ENCODE data around the gene COMMD10. TPM values are rescaled to one million over a fixed set of nuclear protein-coding genes. Genes with fewer than 3 reads are reported as not detected.

Gene COMMD10
- total RNA-seq, 4 donors from 2014 or later = 17.6 to 35.7 (median 25.7) TPM

GRCh38 chr5:116157902-116158301 lies 73.1 kb downstream of the COMMD10 start:
- no peak for DNase-seq (ENCODE audit: extremely low spot score)
- 97% methylated on average over 5 of the region's 8 CpGs for WGBS
- intact Hi-C loops (cut with DNase I) = no loop called here

GRCh38 chr5:116159006-116159405 lies 74.2 kb downstream of the COMMD10 start:
- H3K36me3 ChIP-seq = peaks cover 0 to under 1% (median 0%) of the 10 kb centered on the region in 4 donors
- H3K27me3 ChIP-seq = no peaks in the 10 kb centered on the region
- no peak overlapping the region for H3K4me3 ChIP-seq
- H3K9me3 ChIP-seq = no peaks in the 10 kb centered on the region
- TF ChIP-seq EP300 (IDR thresholded peaks at IDR 0.05) (no peak), POLR2A (IDR thresholded peaks at IDR 0.05; ENCODE audit: low read depth) (no peak), POLR2AphosphoS5 (IDR thresholded peaks at IDR 0.05) (no peak), CTCF (IDR thresholded peaks at IDR 0.05) (no peak)
- intact Hi-C loops (cut with DNase I) = no loop called here
- no peak for DNase-seq (ENCODE audit: extremely low spot score)
- peaks cover 0 to 5% (median 0%) of the 10 kb centered on the region in 4 donors for H3K4me1 ChIP-seq
- no peak overlapping the region for H3K27ac ChIP-seq (replicated peaks in 1 of 4)

More at GRCh38 chr5:116157902-116158301, 73.1 kb downstream of the COMMD10 start:
- no peaks in the 10 kb centered on the region for H3K27me3 ChIP-seq
- peaks cover 0 to 11% (median 0%) of the 10 kb centered on the region in 4 donors for H3K4me1 ChIP-seq
- TF ChIP-seq CTCF (IDR thresholded peaks at IDR 0.05) (no peak), POLR2A (IDR thresholded peaks at IDR 0.05; ENCODE audit: low read depth) (no peak), EP300 (IDR thresholded peaks at IDR 0.05) (no peak), POLR2AphosphoS5 (IDR thresholded peaks at IDR 0.05) (no peak)
- H3K36me3 ChIP-seq = no peaks in the 10 kb centered on the region
- H3K27ac ChIP-seq (replicated peaks in 1 of 4) = no peak overlapping the region
- H3K9me3 ChIP-seq = no peaks in the 10 kb centered on the region
- H3K4me3 ChIP-seq = no peak overlapping the region

GRCh38 chr5:116174111-116174510 lies 89.3 kb downstream of the COMMD10 start:
- TF ChIP-seq POLR2A (IDR thresholded peaks at IDR 0.05; ENCODE audit: low read depth) = no peak
- no peak for TF ChIP-seq POLR2AphosphoS5 (IDR thresholded peaks at IDR 0.05)
- TF ChIP-seq EP300 (IDR thresholded peaks at IDR 0.05) = no peak
- TF ChIP-seq CTCF (IDR thresholded peaks at IDR 0.05) = no peak
- no peaks in the 10 kb centered on the region for H3K4me1 ChIP-seq
- WGBS = 88% methylated on average over 1 of the region's 1 CpG
- no peaks in the 10 kb centered on the region for H3K27me3 ChIP-seq
- intact Hi-C loops (cut with DNase I) = no loop called here
- no peak for DNase-seq (ENCODE audit: extremely low spot score)
- no peaks in the 10 kb centered on the region for H3K36me3 ChIP-seq
- H3K4me3 ChIP-seq = no peak overlapping the region
- no peaks in the 10 kb centered on the region for H3K9me3 ChIP-seq
- no peak overlapping the region for H3K27ac ChIP-seq (replicated peaks in 1 of 4)

- 68% methylated on average over 6 of the region's 6 CpGs for WGBS
- Histone ChIP-seq H3K9me3 (no peaks in the 10 kb centered on the region), H3K27me3 (no peaks in the 10 kb centered on the region), H3K4me3 (no peak overlapping the region), H3K4me1 (no peaks in the 10 kb centered on the region), H3K36me3 (no peaks in the 10 kb centered on the region), H3K27ac (replicated peaks in 1 of 4) (no peak overlapping the region)
- DNase-seq (ENCODE audit: extremely low spot score) = no peak
- intact Hi-C loops (cut with DNase I) = no loop called here
- TF ChIP-seq EP300 (IDR thresholded peaks at IDR 0.05) (no peak), CTCF (IDR thresholded peaks at IDR 0.05) (no peak), POLR2A (IDR thresholded peaks at IDR 0.05; ENCODE audit: low read depth) (no peak), POLR2AphosphoS5 (IDR thresholded peaks at IDR 0.05) (no peak)
Observed at GRCh38 chr5:116176121-116176520, 91.3 kb downstream of the COMMD10 start.

- Histone ChIP-seq H3K36me3 (no peaks in the 10 kb centered on the region), H3K27ac (replicated peaks in 1 of 4) (no peak overlapping the region), H3K4me3 (no peak overlapping the region), H3K27me3 (no peaks in the 10 kb centered on the region), H3K4me1 (no peaks in the 10 kb centered on the region), H3K9me3 (no peaks in the 10 kb centered on the region)
- intact Hi-C loops (cut with DNase I) = no loop called here
- no peak for TF ChIP-seq POLR2AphosphoS5 (IDR thresholded peaks at IDR 0.05)
- TF ChIP-seq POLR2A (IDR thresholded peaks at IDR 0.05; ENCODE audit: low read depth) = no peak
- no peak for TF ChIP-seq CTCF (IDR thresholded peaks at IDR 0.05)
- TF ChIP-seq EP300 (IDR thresholded peaks at IDR 0.05) = no peak
- no peak for DNase-seq (ENCODE audit: extremely low spot score)
- 83% methylated on average over 4 of the region's 4 CpGs for WGBS
Observed at GRCh38 chr5:116178925-116179324, 94.1 kb downstream of the COMMD10 start.
